Erythroblast (primary cell): ENCODE data around the gene GREM2.

Experiments used
- DNase-seq, 2 experiments: peaks; one replicate each; lab custom pipeline; 2025; lab: John Stamatoyannopoulos, UW
- GATA1 ChIP-seq: IDR thresholded peaks from 2 replicates; pipeline ENCODE4 v1.6.1; 2011; ENCODE audit warnings: low read depth, mild to moderate bottlenecking, control low read depth, low read length, moderate library complexity
- POLR2A ChIP-seq: IDR thresholded peaks from 2 replicates; pipeline ENCODE4 v1.6.1; 2011; ENCODE audit warnings: mild to moderate bottlenecking, low read length

GREM2 gene

GRCh38 chr1:240562779-240563178, 49.2 kb downstream of the GREM2 start:
- TF ChIP-seq GATA1 (no peak), POLR2A (no peak)
- DNase-seq = no peak

DNA sequence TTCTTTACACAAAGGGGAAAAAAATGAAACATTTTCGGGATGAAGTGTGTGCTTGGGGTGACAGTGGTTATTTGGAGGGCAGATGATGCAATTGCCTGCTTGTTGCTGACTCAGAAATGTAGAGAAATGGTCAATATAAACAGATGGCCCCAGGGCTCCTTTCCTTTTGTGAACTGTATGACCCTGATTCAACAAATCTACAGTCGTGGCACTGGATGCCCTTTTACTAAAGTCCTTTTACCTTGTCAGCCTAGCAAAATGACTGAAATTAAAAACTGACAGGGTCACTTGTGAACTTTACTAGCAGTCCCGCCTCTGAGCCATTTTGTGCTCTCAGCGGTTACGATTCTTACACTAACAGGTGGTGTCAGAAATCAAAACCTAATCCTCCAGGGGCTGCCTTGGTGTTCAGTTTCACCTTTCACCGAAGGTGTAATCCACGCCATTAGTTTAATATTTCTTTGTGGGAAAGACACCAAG, 49.8 kb downstream of the GREM2 start:
- DNase-seq = no peak
- TF ChIP-seq POLR2A = no peak
- TF ChIP-seq GATA1 = no peak

GRCh38 chr1:240559781-240560180, 52.2 kb downstream of the GREM2 start:
- TF ChIP-seq GATA1 (no peak), POLR2A (no peak)
- DNase-seq = no peak

- TF ChIP-seq POLR2A (no peak), GATA1 (no peak)
- no peak for DNase-seq
These were observed 56.4 kb downstream of the GREM2 start for GRCh38 chr1:240555524-240555923.

- DNase-seq = no peak
These were observed 58.6 kb downstream of the GREM2 start for GRCh38 chr1:240553351-240553750.

DNA sequence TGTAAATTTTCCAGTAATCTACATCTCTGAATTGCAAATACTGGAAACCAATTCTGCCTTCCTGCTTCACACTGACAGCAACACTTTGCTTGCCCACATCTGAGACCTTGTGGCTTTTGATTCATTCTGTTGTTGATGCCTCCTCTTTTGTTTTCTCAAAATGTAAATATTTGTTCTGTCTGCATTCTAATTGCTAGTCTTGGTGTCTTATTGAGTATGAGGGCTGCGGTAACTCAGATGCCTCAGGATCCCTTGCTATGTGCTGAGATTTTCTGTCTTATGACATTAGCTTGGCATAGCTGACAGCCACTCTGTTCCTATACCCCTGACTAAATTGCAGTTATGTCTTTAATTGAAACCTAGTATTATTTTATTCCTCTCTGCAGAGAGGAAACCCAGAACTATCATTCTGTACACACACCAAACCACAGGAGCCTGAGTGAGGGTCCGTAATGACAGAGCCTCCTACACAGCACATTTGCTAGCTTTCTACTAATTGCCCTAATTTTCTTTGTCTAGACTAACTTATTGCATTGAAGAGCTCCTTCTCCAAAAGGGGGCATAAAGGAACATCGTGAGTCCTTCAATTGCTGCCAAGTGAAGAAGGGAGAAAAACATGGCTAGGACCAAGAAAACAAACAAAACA, 72.1 kb downstream of the GREM2 start:
- no peak for TF ChIP-seq POLR2A
- no peak for TF ChIP-seq GATA1
- DNase-seq = no peak

More at GRCh38 chr1:240553351-240553750, 58.6 kb downstream of the GREM2 start:
- no peak for TF ChIP-seq POLR2A
- TF ChIP-seq GATA1 = no peak

DNA sequence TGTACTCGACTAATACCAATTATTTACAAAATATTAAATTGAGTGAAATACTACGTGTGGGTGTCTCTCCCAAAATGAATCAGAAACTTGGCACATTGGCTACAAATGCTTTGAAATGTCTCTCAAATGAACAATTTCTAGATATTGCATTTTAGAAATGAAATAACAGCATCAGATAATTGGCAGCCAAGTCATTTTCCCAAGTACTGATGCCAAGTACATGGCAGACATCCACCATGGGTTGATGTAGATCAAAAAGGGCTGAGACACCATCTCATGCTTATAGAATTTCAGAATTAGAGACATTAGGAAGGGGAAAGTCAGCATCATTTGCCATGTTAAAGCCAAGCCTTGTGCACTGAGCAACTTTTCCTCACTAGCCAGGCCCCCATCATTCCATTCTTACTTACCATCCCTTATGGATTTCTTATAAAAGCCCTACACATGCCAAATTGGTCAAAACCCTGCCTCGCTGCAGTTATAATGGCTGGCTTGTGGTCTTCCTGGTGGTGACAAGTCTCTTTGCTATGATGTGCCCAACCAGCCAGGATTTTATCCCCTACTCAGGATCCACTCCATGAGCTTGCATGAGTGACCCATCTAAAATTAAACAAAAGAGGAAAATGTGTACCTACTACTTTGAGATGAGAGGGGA, 73.1 kb downstream of the GREM2 start:
- no peak for DNase-seq
- TF ChIP-seq POLR2A (no peak), GATA1 (no peak)

GRCh38 chr1:240533154-240533780, 78.7 kb downstream of the GREM2 start:
- DNase-seq = no peak
- TF ChIP-seq GATA1 (no peak), POLR2A (no peak)

DNA sequence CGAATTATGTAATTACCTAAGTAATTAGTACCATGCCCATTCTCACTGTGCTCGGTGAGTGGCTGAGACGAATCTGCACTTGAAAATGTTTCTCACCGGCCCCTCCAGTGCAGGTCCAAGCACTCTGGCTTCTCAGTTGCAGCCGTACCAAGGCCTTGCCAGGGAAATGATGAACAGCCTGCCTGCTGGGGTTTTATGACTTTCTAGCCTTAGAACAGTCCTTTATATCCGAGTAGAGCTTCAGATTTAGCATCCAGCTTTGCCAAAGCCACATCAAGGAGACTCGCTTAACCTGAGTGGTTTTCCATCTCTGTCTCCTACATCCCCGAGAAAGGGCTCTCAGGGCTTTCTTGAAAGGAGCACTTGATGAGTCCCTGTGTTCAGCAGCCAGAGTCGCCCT, 83.4 kb downstream of the GREM2 start:
- TF ChIP-seq POLR2A (no peak), GATA1 (no peak)
- no peak for DNase-seq

- DNase-seq = no peak
- no peak for TF ChIP-seq GATA1
- no peak for TF ChIP-seq POLR2A
These were observed 84.9 kb downstream of the GREM2 start for GRCh38 chr1:240527086-240527485.

DNA sequence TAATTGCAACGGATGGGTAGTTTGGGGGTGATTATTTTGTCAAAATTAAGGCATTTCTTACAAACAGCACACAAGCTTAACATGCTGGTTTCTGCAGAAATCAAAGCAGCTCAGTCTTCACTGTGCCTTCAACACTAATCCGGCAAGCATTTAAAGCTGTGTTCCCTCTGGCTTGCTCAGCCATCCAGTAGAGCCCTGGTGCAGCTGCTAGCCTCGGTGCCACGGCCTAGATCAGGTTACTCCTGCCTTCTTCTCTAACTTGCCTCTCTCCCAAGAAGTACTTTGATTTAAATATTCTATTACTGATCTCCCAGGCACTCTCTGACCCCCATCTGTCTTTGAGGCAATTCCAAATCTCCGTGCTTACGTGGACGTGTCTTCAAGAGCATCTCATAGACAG, 85.6 kb downstream of the GREM2 start:
- no peak for DNase-seq
- TF ChIP-seq POLR2A (no peak), GATA1 (no peak)

- TF ChIP-seq GATA1 = no peak
- TF ChIP-seq POLR2A = no peak
- DNase-seq = no peak
These were observed 87.4 kb downstream of the GREM2 start for GRCh38 chr1:240524356-240525069.

- DNase-seq = no peak
These were observed 89.7 kb downstream of the GREM2 start for GRCh38 chr1:240522122-240522822.

More at GRCh38 chr1:240522122-240522822, 89.7 kb downstream of the GREM2 start:
- TF ChIP-seq GATA1 (no peak), POLR2A (no peak)
